Measurements from ENCODE around the gene RNF167. TPM values are rescaled to one million over a fixed set of nuclear protein-coding genes. Genes with fewer than 3 reads are reported as not detected.

The RNF167 gene
- total and polyA plus RNA-seq, 2 of the 8 experiments (the other 6 are each of a cell fraction or from before 2014, with no cell fraction given) = 140 to 281 TPM

DNA sequence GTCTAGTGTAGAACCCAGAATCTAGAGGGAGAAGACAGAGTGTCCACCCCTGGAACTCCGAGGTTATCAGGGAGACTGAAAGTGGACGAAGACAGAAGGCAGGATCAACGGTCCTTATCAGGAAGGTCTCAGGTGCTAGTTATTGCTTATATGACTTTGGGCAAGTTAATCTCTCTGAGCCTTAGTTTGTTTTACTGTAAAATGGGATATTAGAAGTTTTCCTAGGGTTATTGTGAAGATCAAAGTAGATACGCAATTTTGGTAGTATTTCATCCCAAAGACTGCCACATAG is 1.2 kb downstream of the RNF167 start:
- no peak overlapping the region for H3K56ac ChIP-seq (replicated peaks; ENCODE audit: insufficient read length, low read depth, low read length)
- H3K4ac ChIP-seq (replicated peaks; ENCODE audit: insufficient read length, low read depth, low read length) = no peak overlapping the region
- H2BK15ac ChIP-seq (ENCODE audit: low read length) = no peak overlapping the region
- H2AK5ac ChIP-seq (ENCODE audit: low read depth, low read length) = peak overlapping the region; percentile 28; the same call in 1 of the 2 replicates
- no peak overlapping the region for H3K18ac ChIP-seq (ENCODE audit: extremely low read depth, low read length)
- no peak overlapping the region for H4K8ac ChIP-seq (ENCODE audit: extremely low read depth, insufficient read depth, low read length)
- no peak overlapping the region for H3K23ac ChIP-seq (ENCODE audit: insufficient read length)
- H4K20me1 ChIP-seq (replicated peaks in 1 of 2; ENCODE audit: control insufficient read depth in 1 of 2, insufficient read depth in 2 of 2, low read length in 2 of 2) = peaks cover 6 to 16% of the 10 kb centered on the region in 2 experiments
- H3K9me3 ChIP-seq (ENCODE audit: insufficient read depth in 2 of 2, low read depth in 1 of 2, low read length in 1 of 2) = no peaks in the 10 kb centered on the region
- no peak overlapping the region for H4K91ac ChIP-seq (replicated peaks; ENCODE audit: insufficient read length, low read length)
- no peak overlapping the region for H3K14ac ChIP-seq (ENCODE audit: insufficient read length)
- DNase-seq (ENCODE audit: low read depth in 1 of 2, low spot score in 2 of 2) (no peak), FAIRE-seq (no peak)
- H3K79me1 ChIP-seq (ENCODE audit: low read depth, low read length) = peaks cover 9% of the 10 kb centered on the region
- peak overlapping the region; percentile 85 to 94 (median 90) for H3K4me3 ChIP-seq (ENCODE audit: extremely low read depth in 1 of 4, insufficient read depth in 2 of 4, low read depth in 3 of 4, low read length in 4 of 4)
- no peaks in the 10 kb centered on the region for H3K27me3 ChIP-seq (replicated peaks in 1 of 4; ENCODE audit: control insufficient read depth in 3 of 4, extremely low read depth in 1 of 4, insufficient read depth in 3 of 4, low read length in 3 of 4)
- WGBS, 2 experiments (ENCODE audit: extremely low coverage in 1 of 2, insufficient coverage in 1 of 2, insufficient read length in 1 of 2, insufficient replicate concordance in 2 of 2, low coverage in 1 of 2, low lambda C conversion rate in 2 of 2, missing lambda C conversion rate in 1 of 2) = 75% methylated on average over 4 of the region's 4 CpGs; no CpG with 5 or more reads in 1 of the 2 experiments
- H3K36me3 ChIP-seq (ENCODE audit: control insufficient read depth in 2 of 4, insufficient read depth in 4 of 4, low read length in 3 of 4) = peaks cover 21 to 48% (median 34%) of the 10 kb centered on the region in 4 experiments
- H2BK120ac ChIP-seq (replicated peaks; ENCODE audit: low read depth, low read length) = no peak overlapping the region
- H3K79me2 ChIP-seq (ENCODE audit: control insufficient read depth in 1 of 2, insufficient read depth in 2 of 2, low read length in 2 of 2) = peaks cover 1 to 50% of the 10 kb centered on the region in 2 experiments
- peaks cover 0 to 13% (median 8%) of the 10 kb centered on the region in 4 experiments; a peak in 5 of 7 replicates for H3K4me1 ChIP-seq (replicated peaks in 1 of 4; ENCODE audit: control insufficient read depth in 3 of 4, insufficient read depth in 4 of 4, low read length in 3 of 4)
- H3K9ac ChIP-seq (replicated peaks in 1 of 4; ENCODE audit: extremely low read depth in 1 of 4, low read depth in 3 of 4, low read length in 3 of 4) = peak overlapping the region; percentile 82 to 99 (median 86)
- ChIA-PET CTCF (ENCODE audit: partially characterized antibody) (interaction anchor here (5.9 kb wide), 1 partner anchor 32 kb away, joined by 26 read pairs; no protein-coding TSS in a partner anchor), POLR2A (ENCODE audit: partially characterized antibody) (interaction anchor here (1.7 to 27.4 kb wide), 4 partner anchors 8 to 46 kb away, joined by 4 to 987 read pairs (median 30); partner anchors contain the start of genes C17orf107, CAMTA2, CHRNE and ENO3)
- H2BK20ac ChIP-seq (ENCODE audit: low read length) = no peak overlapping the region
- H3K4me2 ChIP-seq (ENCODE audit: insufficient read depth in 1 of 2, low read depth in 2 of 2, low read length in 2 of 2) = peak overlapping the region; percentile 93 to 96
- H3K27ac ChIP-seq (ENCODE audit: low read depth, low read length) = no peak overlapping the region
- H2BK12ac ChIP-seq (ENCODE audit: low read depth, low read length) = no peak overlapping the region
- no peak overlapping the region for H2AFZ ChIP-seq (ENCODE audit: low read length)
- peaks cover 19% of the 10 kb centered on the region for H3K23me2 ChIP-seq (ENCODE audit: low read depth, low read length)
- no peak overlapping the region for H4K5ac ChIP-seq (ENCODE audit: insufficient read length, low read depth, low read length)
- H2BK5ac ChIP-seq (ENCODE audit: low read depth, low read length) = 0 out of 2 replicates have a peak overlapping the region, but pooled peaks have one; percentile 97
- TF ChIP-seq NANOG (IDR thresholded peaks at IDR 0.05; ENCODE audit: insufficient read depth, low read depth, low read length, poor library complexity, severe bottlenecking) = no peak
- TF ChIP-seq BACH1 (IDR thresholded peaks at IDR 0.05; ENCODE audit: low read length) = no peak
- TF ChIP-seq SAP30 (IDR thresholded peaks at IDR 0.05; ENCODE audit: insufficient read depth, insufficient replicate concordance, low read length) = no peak
- TF ChIP-seq TCF12 (IDR thresholded peaks at IDR 0.05; ENCODE audit: low read depth, low read length) = no peak
- TF ChIP-seq CEBPB (IDR thresholded peaks at IDR 0.05; ENCODE audit: low read depth, low read length) = no peak
- no peak for TF ChIP-seq GTF2F1 (IDR thresholded peaks at IDR 0.05; ENCODE audit: borderline replicate concordance, low read depth, low read length)
- TF ChIP-seq, protein P1, sequence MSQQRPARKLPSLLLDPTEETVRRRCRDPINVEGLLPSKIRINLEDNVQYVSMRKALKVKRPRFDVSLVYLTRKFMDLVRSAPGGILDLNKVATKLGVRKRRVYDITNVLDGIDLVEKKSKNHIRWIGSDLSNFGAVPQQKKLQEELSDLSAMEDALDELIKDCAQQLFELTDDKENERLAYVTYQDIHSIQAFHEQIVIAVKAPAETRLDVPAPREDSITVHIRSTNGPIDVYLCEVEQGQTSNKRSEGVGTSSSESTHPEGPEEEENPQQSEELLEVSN (IDR thresholded peaks at IDR 0.05) = no peak
- no peak for TF ChIP-seq JUND (IDR thresholded peaks at IDR 0.05; ENCODE audit: low read length)
- TF ChIP-seq HDAC2 (IDR thresholded peaks at IDR 0.05; ENCODE audit: borderline replicate concordance in 1 of 2, low read depth in 2 of 2, low read length in 2 of 2) = no peak
- no peak for TF ChIP-seq CREB1 (IDR thresholded peaks at IDR 0.05)
- TF ChIP-seq, protein P2, sequence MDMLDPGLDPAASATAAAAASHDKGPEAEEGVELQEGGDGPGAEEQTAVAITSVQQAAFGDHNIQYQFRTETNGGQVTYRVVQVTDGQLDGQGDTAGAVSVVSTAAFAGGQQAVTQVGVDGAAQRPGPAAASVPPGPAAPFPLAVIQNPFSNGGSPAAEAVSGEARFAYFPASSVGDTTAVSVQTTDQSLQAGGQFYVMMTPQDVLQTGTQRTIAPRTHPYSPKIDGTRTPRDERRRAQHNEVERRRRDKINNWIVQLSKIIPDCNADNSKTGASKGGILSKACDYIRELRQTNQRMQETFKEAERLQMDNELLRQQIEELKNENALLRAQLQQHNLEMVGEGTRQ (IDR thresholded peaks at IDR 0.05; ENCODE audit: low read length) = no peak
- TF ChIP-seq RBBP5 (IDR thresholded peaks at IDR 0.05; ENCODE audit: borderline replicate concordance, low read depth, low read length) = no peak
